ENCODE data around the gene SUN2. TPM values are rescaled to one million over a fixed set of nuclear protein-coding genes. Genes with fewer than 3 reads are reported as not detected.
"Not testable (repeated sequence)": the region's sequence is repeated elsewhere in the genome, so short reads cannot be mapped to it uniquely, and the experiment has no call there.

SUN2 gene
- total RNA-seq: 100 to 1,000 TPM; 191 to 436 (median 275) TPM

GRCh38 chr22:38755911-38756532 lies at the start of gene SUN2:
TSS of gene SUN2 (minus strand) at chr22:38755998. CDS start at chr22:38752628, 3,370 bp downstream.
- no peaks in the 10 kb centered on the region for H3K27me3 ChIP-seq
- no peaks in the 10 kb centered on the region for H3K9me3 ChIP-seq
- TF ChIP-seq POLR2A (IDR thresholded peaks at IDR 0.05) (peak in 3 of 4 donors; percentile 24 to 76 (median 56)), POLR2AphosphoS5 (IDR thresholded peaks at IDR 0.05) (peak; percentile 80 to 86), CTCF (IDR thresholded peaks at IDR 0.05) (no peak), EP300 (IDR thresholded peaks at IDR 0.05) (no peak)
- peak within 1 kb of the TSS; percentile 95 to 98 (median 96) for H3K27ac ChIP-seq
- peak; percentile 89 to 90 for ATAC-seq (ENCODE audit: low FRiP score in 2 of 2)
- H3K4me3 ChIP-seq: peak within 1 kb of the TSS; percentile 59 to 86 (median 65)
- peaks cover under 1 to 22% (median 18%) of the 10 kb centered on the region in 4 donors for H3K36me3 ChIP-seq
- peak; percentile 94 to 100 for DNase-seq
- 0 to 2% methylated on average over 13 to 17 of the region's 68 CpGs for WGBS, 2 donors
- H3K4me1 ChIP-seq: peaks cover 40 to 52% (median 47%) of the 10 kb centered on the region in 4 donors

- not testable (repeated sequence) for H3K36me3 ChIP-seq
These were observed 49.3 kb upstream of the SUN2 start for GRCh38 chr22:38805041-38805593.

GRCh38 chr22:38802671-38803121 lies 46.9 kb upstream of the SUN2 start:
- WGBS, 2 donors: 22 to 26% methylated on average over 10 of the region's 10 CpGs
- no peaks in the 10 kb centered on the region for H3K36me3 ChIP-seq
- no peaks in the 10 kb centered on the region for H3K27me3 ChIP-seq
- H3K27ac ChIP-seq: no peak overlapping the region
- no peaks in the 10 kb centered on the region for H3K4me1 ChIP-seq
- peaks cover 0 to 3% (median 0%) of the 10 kb centered on the region in 4 donors for H3K9me3 ChIP-seq
- no peak overlapping the region for H3K4me3 ChIP-seq
- DNase-seq: peak in 1 of 2 donors; percentile 53
- peak in 1 of 2 donors; percentile 63 for ATAC-seq (ENCODE audit: low FRiP score in 2 of 2)
- peak; percentile 24 to 44 for TF ChIP-seq POLR2AphosphoS5 (IDR thresholded peaks at IDR 0.05)
- no peak for TF ChIP-seq POLR2A (IDR thresholded peaks at IDR 0.05)

More at GRCh38 chr22:38805041-38805593, 49.3 kb upstream of the SUN2 start:
- H3K27ac ChIP-seq; H3K4me3 ChIP-seq; DNase-seq; ATAC-seq (ENCODE audit: low FRiP score in 2 of 2); H3K4me1 ChIP-seq; H3K27me3 ChIP-seq; H3K9me3 ChIP-seq: not testable (repeated sequence)
- WGBS, 2 donors: 75 to 80% methylated on average over 8 of the region's 8 CpGs

GRCh38 chr22:38799265-38800002 lies 43.6 kb upstream of the SUN2 start:
- peaks cover 0 to 3% (median 2%) of the 10 kb centered on the region in 4 donors for H3K4me1 ChIP-seq
- WGBS, 2 donors: 83 to 89% methylated on average over 5 to 6 of the region's 6 CpGs
- no peaks in the 10 kb centered on the region for H3K27me3 ChIP-seq
- H3K27ac ChIP-seq: no peak overlapping the region
- peaks cover 0 to 3% (median 0%) of the 10 kb centered on the region in 4 donors for H3K9me3 ChIP-seq
- ATAC-seq (ENCODE audit: low FRiP score in 2 of 2) (peak in 1 of 2 donors; percentile 76), DNase-seq (no peak)
- no peak for TF ChIP-seq CTCF (IDR thresholded peaks at IDR 0.05)
- TF ChIP-seq POLR2AphosphoS5 (IDR thresholded peaks at IDR 0.05): no peak
- no peak for TF ChIP-seq EP300 (IDR thresholded peaks at IDR 0.05)
- TF ChIP-seq POLR2A (IDR thresholded peaks at IDR 0.05): no peak
- H3K36me3 ChIP-seq: no peaks in the 10 kb centered on the region
- no peak overlapping the region for H3K4me3 ChIP-seq

GRCh38 chr22:38798496-38798895 lies 42.7 kb upstream of the SUN2 start:
- Histone ChIP-seq H3K4me3 (no peak overlapping the region), H3K27me3 (no peaks in the 10 kb centered on the region), H3K27ac (no peak overlapping the region), H3K36me3 (no peaks in the 10 kb centered on the region), H3K9me3 (peaks cover 0 to 3% (median 0%) of the 10 kb centered on the region in 4 donors), H3K4me1 (peaks cover 0 to 7% (median 5%) of the 10 kb centered on the region in 4 donors)
- no peak for DNase-seq
- 71 to 77% methylated on average over 5 of the region's 5 CpGs for WGBS, 2 donors
- ATAC-seq (ENCODE audit: low FRiP score in 2 of 2): no peak
- TF ChIP-seq EP300 (IDR thresholded peaks at IDR 0.05) (no peak), POLR2A (IDR thresholded peaks at IDR 0.05) (no peak), POLR2AphosphoS5 (IDR thresholded peaks at IDR 0.05) (no peak), CTCF (IDR thresholded peaks at IDR 0.05) (no peak)

Measured in upper lobe of left lung (tissue), 6 donors.